Stimulated activated CD8-positive, alpha-beta memory T cell treated with anti-CD3 and anti-CD28 coated beads, Interleukin-7, amount 100 ng/mL, for 48 hours (primary cell): ENCODE results near the gene DOCK1.

Experiments
- DNase-seq, 2 donors: peaks; one replicate each; pipeline ENCODE4 v3.0.0-alpha.2; 2020; ENCODE audit warnings: low read depth in 1 of 2; ENCODE audit errors: extremely low read depth in 1 of 2

The DOCK1 gene

DNA sequence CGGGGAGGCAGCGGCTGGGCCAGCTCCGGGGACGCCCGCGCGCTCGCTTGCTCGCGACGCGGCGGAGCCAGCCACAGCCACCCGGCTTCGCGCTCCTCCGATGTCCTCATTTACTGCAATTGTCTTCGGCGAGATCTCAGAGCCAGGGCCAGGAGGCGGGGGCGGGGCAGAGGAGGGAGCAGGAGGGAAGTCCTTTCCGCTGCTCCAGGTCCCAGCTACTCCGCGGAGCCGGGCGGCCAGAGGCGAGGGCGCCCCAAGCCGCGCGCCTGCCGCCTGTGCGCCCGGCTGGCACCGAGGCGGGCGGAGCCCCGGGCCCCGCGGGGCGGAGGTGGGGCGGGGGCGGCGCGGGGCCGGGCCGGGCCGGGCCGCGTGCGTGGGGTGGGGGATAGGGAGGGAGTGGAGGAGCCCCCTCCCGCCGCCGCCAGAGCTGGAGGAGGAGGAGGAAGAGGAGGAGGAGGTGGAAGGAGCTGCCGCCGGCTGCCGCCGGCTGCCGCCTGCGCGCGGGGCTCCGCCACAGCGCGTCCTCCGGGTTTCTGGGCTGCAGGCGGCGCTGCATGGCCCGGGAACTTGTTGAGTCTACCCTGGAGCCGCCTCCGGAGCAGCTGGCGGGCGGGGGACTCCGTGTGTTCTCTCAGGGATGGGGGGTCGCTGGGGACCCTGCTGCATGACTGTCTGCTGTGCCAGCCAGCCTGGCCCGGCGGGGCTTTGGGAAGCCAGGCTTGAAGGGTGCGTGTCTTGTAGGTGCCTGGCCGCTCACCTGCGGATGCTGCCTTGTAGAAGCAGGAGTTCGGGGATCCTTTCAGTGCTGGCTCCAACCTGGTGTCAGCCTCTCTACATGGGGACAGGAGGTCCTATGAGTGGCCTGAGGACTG lies 291.3 kb downstream of the DOCK1 start, which contains the start of gene INSYN2A:
TSS of gene INSYN2A (minus strand) at position 310 of the 872 bp plus-strand sequence. CDS start 20,196 bp downstream, outside the sequence.
- no peak for DNase-seq

DNA sequence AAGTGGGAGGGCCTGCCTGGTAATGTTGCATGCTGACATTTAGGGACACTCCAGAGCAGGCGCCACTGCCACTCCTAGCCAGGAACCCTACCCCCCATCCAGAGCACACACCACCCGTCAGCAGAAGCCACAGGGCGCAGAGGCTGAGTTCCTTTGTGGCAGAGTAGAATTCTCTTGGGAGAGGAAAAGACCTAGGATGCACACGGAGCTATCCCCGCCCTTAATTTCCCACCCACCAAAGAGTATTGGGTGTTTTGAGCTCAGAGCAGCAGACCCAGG lies 291.9 kb downstream of the DOCK1 start:
- DNase-seq: no peak

DNA sequence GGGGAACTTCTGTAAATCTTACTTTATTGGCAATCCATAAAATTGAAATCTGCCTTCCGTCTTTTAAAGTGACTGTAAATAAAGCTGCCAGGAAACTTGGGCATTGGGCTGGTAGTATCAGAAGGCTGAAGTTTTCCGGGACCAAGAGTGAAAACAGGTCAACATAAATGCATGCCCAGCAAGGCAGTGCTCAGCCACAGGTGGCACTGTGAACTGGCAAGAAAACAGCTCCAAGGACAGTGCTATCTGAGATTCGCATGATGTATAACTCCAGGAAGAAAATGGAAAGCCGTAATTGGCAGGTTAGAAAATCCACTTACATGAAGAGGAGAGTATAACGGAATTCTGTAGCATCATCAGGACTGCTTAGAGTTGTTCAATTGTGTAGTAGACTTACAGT lies 293.1 kb downstream of the DOCK1 start:
- DNase-seq: no peak

DNA sequence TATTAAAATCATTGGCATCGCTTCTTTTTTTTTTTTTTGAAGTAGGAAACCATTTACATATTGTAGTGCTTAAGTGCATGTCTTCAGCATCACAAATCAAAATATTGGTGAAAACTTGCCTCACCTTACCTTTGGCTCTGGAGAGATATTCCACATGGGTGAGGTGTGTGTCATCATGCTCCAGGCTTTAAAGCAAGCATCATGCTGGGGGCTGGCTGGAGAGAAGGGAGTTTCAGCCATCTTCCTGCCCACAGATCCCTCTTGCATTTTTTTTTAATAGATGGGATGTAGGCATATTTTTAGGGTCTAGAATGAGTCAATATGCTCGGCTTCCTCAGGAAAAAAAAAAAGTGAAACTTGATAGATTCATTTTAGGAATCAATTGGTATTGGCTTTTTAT lies 293.5 kb downstream of the DOCK1 start:
- no peak for DNase-seq

DNA sequence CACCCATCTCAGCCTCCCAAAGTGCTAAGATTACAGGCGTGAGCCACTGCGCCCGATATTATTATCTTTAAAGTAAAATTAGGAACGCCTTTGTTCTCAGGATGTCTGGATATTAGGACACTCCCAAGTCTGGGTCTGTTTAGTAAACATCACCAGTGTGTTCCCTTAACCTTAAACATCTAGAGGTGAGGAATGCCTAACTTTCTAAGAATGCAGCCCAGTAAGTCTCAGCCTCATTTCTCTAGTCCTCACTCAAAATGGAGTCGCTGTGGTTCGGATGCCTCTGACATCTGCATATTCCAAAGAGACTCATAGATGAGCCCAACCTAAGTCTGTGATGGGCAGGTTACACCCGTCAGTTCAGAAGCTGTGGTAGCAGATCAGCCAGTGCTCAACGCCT lies 295.4 kb downstream of the DOCK1 start:
- no peak for DNase-seq

DNA sequence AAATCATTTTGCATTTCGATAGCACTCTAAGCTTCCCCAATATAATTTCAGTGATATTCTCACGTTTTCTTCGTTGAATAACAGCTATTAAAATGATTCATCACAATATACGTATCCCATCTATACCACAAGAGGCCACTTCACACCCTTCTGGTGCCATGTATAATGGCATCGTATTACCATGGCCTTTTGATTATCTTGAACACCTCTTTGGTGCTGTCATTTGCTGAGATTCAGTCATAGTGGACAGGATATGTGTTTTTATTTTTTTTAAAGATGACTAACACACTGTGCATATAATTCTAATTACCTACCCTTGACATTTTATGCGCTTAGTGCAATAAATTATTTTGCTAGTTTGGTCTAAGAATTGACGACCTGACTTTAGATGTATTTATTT lies 297.8 kb downstream of the DOCK1 start:
- DNase-seq: no peak

DNA sequence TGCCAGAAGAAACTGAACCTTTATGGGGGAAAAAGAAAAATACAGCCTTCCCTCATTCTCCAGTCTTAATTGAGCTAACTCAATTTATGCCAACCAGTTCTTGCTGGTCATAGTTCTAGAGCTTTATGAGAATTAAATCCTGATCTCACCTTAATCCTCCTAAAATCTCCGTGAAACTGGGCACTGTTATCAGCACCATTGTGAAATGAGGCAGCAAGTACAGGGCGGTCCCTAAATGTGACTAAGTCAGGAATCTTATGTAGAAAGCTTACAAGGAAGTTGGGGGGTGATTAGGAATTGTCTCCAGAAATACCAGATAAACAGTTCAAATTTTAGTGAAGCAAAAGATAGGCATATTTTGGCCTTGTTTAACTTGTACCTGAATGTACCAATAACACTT lies 301.9 kb downstream of the DOCK1 start:
- DNase-seq: no peak

DNA sequence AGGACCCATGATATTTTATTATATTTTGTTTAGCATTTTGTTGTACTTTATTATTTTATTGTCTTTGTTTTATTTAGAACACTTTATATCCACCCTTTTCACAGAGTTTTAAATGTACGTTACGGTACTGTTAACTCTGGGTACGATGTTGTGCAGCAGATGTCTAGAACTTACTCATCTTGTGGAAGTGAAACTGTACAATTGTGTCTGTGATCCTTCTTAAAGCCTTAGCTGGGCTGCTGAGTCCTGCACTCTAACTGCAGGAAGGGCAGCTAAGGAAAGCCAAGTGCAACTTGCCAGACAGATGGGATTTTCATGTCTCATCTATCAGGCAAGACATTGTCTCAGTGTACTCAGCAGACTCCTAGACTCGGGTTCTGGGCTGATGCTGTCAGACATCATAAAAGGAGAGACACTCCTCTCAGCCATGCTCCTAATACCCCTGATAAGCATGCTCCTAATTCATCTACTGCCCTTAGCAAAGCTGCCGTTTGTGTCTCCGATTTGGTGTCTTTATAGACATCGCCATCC lies 305.8 kb downstream of the DOCK1 start:
- no peak for DNase-seq

DNA sequence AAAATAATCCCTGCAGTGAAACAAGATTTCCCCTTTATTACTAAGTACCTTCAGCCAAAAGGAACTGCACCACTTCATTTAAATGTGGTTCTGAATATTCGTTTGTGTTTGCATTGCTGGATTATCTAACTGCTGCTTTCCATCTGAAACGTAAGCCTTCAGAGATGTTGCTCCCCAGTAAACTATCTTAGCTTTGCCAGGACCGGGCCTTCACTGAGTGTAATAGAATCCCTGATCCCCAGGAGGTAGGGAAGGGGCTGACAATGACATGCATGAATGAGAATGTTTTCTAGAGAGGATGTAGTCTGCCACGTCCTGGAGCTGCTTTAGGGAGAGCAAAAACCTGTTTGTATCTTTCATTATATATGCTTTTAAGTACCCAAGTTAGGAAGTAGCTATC lies 310.6 kb downstream of the DOCK1 start:
- DNase-seq: no peak

DNA sequence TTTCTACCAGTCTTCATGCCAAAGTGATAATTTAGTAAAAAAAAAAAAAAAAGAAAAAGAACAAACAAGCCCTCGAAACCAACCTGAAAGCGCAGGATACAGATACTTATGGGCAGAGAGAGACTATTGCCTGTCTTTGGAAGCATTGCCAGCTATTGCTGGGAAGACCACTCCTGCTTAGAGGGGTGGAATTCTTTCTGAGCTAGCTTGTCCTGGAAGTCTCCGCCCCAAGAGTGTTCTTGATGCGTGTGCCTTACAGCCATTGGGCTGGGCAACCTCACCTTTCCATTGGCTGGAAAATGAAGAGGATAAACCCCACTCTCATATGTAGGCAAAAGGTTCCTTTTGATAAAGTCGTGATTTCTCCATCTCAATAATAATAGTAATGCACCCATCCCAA lies 311.0 kb downstream of the DOCK1 start:
- no peak for DNase-seq

DNA sequence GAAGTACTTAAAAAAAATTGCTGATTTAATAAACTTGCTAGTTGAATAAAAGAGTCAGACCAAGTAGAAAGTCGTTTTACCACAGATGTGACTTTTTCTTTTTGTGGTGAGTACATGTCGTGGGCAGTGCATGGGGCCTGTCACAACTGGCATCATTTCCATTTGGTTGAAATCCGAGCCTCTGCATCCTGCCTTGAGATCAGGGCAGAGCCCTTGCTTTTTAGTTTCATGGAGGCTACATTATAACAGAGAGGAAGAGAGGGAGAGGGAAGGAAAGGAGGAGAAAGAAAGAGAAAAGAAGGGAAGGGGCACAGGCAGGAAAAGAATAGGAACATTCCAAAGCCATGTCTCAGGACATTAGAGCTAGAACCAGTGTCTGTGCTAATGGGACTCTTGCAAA lies 311.6 kb downstream of the DOCK1 start:
- no peak for DNase-seq

DNA sequence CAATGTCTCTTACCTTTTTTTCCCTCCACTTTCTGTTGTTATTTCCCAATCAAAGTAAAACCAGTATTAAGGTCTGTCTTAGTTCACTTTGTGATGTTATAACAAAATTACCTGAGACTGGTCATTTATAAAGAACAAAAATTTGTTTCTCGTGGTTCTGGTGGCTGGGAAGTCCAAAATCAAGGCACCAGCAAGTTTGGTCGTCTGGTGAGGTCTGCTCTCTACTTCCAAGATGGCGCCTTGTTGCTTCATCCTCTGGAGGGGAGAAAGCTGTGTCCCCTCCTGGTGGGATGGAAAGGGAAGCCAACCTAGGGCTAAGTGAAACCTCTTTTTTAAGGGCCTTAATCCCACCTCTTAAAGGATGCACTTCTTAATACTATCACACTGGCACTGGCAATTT lies 313.4 kb downstream of the DOCK1 start:
- no peak for DNase-seq

DNA sequence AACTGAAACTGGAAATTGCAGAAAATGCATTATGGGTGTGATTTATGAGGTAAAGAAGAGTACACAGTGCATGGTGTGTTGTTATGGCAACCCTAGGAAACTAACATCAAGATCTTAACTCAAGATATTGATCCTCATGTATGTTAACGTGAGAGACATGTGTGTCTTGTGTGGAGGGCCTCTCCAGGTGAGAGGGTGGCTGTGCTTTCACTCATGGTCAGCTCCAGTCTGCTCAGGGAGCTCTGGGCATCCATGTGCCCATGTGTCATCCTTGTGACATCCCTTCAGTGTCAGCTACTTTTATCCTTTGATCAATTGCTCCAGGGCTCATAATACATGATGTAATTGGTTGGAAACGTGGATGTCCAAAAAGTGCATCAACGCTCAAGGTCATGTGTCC lies 316.1 kb downstream of the DOCK1 start:
- no peak for DNase-seq

DNA sequence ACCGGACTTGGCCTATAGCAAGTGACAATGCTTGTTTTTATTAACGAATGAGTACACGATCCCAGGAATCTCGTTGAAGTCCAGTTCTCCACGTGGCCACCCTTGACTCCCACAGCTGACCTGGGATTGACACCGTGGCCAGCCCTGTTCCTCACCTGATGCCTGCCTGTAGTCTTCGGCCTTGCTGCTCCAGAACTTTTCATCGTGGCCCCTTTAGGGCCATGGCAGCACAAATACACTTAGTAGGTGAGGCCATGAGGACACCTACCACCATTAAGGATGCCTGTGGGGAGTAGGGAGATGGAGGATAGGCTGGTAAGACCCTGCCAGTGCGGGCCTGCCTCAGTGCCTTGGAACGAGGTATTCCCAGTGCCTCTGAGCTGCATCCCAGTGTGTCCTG lies 321.8 kb downstream of the DOCK1 start:
- DNase-seq: no peak

DNA sequence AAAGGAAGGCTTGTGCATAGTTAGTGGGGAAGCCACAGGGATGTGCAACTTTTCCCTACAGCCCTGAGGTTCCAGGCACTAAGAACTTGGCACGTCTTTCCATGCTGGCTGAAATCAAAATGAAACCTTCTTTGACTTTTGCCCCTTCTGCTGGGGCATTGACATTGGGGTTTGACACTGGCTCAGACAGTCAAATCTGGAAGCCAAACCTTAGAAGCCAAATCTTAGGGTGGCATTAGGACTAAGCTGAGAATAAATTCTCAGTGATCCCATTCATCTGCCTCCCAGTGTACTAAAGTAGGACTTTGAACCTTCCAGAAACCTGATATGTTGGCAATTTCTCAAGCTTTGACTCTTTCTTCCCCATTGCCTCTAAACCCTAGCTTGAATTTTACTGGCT lies 322.4 kb downstream of the DOCK1 start:
- DNase-seq: no peak

DNA sequence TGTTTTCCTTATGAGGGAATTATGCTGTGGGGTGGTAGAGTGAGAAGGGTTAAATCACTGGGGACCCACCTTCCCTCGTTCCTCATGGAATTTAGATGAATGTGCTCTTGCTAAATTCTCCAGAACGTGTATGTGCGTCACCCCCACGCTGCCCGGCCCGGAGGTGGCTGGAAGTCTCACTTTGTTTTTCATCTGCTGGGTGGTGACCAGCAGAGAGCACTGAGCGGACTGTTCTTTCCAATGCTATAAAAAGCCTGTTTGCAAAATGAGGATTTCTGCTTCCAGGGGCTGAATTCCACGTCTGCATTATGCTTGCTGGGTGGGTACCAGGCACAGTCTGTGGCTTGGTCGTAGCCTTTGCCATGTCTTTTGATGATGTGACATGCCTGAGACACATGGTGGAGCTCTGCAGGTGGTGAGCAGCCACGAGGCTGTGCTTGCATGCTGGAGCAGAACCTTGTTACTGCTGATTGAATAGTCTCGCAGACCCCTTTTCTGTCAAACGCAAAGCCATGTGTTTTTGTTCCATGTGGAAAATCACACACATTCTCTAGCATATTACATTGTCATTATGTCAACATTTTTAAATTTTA lies 323.1 kb downstream of the DOCK1 start:
- DNase-seq: no peak

DNA sequence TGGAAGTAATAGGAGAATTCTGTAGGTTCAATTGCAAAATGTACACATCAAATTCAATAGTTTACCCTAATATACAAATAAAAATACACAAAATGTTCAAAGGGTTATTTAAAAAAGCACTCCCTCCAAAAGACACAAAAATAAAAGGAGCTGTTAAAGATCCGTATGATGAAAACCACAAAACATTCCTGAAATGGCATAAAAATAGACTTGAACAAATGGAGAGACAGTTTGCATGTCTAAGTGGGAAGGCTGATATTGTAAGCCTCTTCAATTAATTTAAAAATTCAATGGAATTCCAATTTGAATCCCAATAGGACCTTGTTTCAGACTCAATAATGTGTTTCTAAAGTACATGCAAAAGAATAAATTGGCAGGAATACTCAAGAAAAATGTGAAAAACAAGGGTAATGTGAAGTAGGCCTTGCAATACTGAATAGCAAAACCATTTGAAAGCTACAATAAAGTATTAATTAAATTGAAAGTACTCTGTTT lies 329.1 kb downstream of the DOCK1 start:
- no peak for DNase-seq

DNA sequence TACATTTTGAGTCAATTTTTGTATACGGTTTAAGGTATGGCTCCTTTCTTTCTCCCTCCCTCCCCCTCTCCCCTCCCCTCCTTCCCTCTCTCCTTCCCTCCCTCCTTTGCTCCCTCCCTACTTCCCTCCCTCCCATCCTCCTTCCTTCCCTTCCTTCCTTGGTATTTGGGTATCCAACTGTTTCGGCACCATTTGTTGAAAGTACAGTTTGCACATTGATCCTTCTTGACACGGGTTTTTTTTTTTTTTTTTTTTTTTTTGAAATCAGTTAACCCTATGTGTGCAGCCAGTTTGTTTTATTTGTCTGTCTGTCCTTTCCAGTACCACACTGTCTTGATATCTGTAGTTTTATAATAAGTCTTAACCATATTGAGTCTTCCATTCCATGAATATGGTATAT lies 331.0 kb downstream of the DOCK1 start:
- DNase-seq: no peak

DNA sequence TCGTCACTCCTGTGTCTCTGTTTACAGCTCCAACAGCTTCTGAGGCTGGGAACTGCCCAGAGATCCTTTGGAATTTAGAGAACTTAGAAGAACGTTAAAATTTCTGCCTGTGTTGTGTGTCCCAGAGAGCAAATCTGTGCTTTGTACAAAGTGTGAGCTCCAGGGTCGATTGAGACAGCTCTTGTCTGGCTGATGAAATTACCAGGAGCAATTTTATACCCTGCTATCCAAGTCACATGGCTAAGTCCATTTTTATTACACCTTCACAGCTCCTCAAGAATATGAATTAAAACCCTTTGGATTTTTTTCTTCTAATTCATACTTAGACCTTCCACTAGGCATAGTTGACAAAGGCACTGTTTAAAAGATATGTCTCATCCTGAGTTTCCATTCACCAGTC lies 337.7 kb downstream of the DOCK1 start:
- DNase-seq: no peak

DNA sequence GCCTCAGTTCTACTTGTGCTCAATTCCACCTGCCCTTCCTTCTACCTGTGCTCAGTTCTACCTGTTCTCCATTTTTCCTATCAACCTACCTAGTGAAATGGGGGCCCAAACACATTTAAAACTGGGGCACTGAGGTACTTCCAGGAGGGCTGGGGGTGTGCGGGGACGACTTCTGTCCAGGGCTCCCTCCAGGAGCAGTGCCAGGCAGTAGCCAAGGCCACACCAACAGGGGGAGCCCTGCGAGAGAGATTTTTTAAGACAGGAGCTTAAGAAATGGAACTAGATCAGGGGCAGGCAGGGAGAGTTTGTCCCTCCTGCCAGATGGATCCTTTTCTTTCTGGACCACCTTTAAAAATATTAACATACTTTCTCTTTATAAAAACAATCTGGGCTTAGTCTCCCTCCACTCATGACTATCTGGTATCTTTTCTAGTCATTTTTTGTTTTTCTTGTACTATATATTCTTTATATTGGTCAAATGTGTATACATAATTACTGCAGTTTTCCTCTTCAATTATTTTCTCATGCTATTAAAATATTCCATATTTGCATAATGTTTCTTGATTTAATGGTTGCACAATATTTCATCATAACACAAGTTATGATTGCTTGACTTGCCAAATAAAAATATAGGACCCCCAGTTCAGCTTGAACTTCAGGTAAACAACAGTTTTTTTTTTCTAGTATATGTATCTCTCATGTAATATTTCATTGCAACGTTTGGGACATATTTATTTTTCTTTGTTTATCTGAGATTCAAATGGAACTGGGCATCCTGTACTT lies 338.5 kb downstream of the DOCK1 start:
- no peak for DNase-seq

DNA sequence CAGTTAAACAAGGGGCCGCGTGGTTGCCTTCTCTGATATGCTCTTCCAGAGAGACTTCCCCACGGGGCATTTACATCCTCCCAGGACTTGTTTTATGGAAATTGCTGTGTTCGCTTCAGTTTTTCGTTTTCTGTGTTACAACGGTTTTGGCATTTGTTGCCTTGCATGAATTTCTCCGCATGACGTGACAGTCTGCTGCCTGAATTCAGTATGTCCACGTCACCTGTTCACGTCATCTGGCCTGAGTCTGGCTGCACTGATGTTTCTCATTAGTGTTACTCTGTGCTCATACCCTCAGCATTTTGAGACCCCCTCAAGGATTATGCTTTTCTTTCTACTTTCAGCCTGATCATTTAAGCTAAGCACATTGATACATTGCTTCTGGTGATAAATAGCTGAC lies 340.2 kb downstream of the DOCK1 start:
- DNase-seq: no peak

DNA sequence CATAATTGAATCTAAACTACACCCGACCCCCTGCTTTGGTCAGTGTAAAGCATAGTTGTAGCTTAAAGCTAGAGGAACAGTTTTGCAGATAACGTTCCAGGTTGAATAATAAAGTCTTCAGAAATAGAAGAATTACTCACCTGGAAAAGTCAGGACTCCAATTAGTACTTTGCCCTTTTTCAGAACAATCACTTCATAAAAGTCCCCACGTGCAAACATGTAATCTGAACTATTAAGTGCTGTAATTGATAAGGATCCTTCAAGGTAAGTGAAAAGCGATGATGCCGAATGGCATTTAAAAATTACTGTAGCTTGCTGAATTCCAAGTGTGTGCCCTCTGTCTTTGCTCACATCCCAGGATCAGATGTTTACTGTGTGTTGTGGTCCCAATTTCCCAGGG lies 344.8 kb downstream of the DOCK1 start:
- DNase-seq: no peak
